HG02759 (cell line): Measurements from ENCODE around the gene MYO16.
"Not testable (repeated sequence)": the region's sequence is repeated elsewhere in the genome, so short reads cannot be mapped to it uniquely, and the experiment has no call there.

Source experiments
- ATAC-seq: cut with Tn5 transposase; IDR thresholded peaks from one replicate; pipeline ENCODE4 v1.9.1; 2021; ENCODE audit warnings: mild to moderate bottlenecking, moderate library complexity; ENCODE audit not compliant: unreplicated experiment

MYO16 gene

DNA sequence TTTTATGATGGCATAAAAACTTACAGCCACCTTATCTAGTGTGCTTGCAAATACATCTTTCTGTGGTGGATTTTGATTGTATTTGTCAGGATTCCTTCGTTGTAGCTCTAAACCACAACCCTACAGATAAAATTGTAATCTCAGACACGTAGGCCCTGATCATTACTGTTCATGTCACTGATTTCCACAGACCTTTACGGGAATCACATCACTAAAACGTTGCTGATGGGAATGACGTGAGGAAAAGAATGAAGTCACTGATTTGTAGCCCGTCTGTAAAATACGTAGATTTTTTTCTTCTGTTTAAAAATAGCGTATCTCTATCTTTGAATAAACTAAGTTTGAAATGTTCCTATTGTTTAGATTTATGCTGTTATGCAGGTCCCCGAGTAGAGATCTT, 399.2 kb downstream of the MYO16 start:
- ATAC-seq, result no peak

DNA sequence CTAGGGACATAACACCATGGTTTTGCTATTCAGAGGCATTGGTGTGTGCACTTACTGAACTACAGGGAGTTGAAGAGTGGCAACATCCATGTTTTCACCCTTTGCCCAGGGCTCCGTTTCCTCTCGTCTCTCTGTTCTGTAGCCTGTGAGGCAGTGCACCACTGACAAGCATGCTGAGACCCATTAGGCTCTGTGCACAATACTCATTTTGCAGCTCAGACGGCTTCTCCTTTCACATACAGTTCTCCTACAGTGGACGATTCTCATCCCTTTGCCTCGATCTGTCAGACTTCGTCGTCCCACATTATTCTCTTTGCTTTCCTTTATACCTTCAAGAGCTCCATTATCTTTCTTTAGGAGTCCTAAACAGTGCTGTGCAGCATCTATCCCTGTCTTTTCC, 403.7 kb downstream of the MYO16 start:
- ATAC-seq, result no peak

DNA sequence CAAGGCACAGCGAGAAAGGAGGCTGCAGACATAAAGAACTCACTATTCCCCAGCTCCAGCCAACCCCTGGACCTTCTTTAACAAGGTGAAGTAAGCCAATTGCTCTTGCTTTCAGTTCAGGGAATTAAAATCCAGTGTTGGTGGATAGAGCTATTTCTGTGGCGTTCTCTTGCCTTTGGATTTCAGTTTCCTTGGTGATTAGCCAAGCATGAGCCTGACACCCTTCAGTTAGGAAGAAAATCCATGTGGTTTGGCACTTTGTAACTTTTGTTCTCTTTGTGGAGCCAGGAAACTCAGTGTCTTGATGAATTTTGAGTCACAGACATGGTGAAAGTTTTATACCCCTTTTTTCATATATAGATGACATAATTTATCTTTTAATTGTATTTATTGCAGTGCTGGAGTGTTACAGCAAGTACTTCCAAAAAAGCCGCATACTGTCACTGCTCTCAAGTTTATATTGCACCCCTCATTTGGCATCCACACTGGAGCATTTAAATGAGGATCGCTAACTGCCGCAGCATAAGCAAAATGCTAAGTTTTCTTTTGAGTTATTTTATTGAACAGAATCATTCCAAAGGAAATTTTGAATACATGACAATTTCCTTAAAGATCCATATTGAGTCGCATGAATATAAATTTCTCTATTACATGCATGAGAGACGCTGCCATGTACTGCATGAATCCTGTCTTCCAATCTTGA, 406.8 kb downstream of the MYO16 start:
- ATAC-seq, result no peak

DNA sequence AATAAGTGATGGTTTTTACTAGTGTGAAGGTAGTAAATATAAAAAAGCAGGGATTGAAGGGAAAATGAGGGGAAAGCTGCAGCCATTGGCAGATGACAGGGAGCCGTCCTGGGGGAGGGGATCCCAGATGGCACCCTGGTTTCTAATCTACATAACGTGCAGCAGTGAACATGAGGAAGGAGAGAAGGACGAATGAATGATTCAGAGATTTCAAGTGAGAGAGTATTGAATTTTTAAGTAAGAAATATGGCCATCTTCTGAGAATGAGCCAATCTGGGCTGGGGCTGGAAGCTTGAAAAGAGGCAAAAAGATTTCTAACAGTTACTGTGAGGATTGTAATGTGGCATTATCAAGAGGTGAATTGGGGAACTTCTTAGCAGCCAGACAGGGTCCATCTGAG, 414.2 kb downstream of the MYO16 start:
- no peak for ATAC-seq

DNA sequence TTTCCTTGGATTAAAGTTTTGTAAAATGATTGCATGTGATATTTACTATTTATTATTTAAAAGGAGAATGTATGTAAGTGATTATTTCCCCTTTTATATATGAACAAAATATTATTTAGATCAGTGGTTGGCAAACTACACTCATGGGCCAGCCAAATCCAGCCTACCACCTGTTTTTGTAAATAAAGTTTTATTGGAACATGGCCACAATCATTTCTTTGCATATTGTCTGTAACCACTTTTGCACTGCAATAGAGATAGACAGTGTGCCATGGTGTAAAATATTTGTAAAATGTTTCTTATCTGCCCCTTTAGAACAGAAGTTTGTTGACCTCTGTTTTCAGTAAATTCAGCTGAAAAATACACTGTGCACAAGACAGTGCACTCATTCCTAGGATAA, 426.4 kb downstream of the MYO16 start:
- ATAC-seq, result no peak

DNA sequence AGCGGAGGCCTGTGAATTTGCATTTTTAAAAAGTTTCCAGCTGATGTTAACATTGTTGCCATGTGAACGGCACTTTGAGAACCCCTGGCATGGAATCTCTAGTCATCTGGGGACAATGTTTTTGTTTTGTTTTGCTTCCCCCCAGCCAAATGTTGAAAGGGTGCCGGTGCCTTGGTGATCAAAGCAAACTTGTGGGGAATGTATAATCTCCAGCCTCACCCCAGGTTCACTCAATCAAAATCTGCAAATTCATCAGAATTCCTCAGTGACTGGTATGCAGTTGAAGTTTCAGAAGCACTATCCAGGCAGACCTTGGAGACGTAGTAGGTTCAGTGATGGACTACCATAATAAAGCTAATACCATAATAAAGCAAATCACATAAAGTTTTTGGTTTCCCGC, 428.7 kb downstream of the MYO16 start:
- no peak for ATAC-seq

DNA sequence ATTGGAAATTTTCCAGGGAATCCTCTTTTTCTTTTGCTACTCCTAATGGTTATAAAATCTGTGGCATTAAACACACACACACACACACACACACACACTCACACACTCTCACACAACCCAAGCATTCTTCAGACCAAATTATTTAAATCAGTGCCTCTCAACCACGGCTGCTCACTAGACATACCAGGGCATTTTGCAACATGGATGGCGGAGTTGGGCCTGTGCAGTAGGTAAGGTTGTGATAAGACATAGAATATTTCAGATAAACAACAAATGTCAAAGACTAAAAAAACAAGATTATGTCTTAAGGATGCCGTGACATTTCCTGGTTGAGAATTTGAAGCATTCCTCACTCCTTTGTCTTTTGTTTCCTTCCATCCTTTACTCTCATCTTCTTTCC, 443.1 kb downstream of the MYO16 start:
- ATAC-seq, result no peak

DNA sequence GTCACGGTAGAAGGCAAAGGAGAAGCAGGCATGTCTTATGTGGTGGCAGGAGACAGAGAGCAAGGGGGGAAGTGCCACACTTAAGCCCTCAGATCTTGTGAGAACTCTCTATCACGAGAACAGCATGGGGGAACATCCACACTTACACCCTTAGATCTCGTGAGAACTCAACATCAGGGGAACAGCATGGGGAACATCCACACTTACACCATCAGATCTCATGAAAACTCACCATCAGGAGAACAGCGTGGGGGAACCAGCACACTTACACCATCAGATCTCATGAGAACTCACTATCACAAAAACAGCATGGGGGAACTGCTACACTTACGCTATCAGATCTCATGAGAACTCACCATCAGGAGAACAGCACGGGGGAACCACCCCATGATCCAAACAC, 445.0 kb downstream of the MYO16 start:
- ATAC-seq, result no peak

DNA sequence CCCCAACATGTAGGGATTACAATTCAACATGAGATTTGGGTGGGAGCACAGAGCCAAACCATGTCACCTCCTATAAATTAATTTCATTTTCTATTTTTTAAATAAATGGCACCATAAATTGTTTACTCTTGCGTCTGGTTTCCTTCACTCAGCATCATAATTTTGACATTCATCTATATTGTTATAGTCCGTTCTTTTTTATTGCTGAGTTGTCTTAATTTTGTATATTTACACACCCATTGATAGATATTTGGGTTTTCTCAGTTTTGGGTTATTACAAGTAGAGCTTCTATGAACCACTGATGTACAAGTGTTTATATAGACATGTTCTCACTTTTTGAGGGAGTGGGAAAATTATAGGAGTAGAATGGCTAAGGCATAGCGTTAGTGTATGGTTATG, 445.4 kb downstream of the MYO16 start:
- no peak for ATAC-seq

DNA sequence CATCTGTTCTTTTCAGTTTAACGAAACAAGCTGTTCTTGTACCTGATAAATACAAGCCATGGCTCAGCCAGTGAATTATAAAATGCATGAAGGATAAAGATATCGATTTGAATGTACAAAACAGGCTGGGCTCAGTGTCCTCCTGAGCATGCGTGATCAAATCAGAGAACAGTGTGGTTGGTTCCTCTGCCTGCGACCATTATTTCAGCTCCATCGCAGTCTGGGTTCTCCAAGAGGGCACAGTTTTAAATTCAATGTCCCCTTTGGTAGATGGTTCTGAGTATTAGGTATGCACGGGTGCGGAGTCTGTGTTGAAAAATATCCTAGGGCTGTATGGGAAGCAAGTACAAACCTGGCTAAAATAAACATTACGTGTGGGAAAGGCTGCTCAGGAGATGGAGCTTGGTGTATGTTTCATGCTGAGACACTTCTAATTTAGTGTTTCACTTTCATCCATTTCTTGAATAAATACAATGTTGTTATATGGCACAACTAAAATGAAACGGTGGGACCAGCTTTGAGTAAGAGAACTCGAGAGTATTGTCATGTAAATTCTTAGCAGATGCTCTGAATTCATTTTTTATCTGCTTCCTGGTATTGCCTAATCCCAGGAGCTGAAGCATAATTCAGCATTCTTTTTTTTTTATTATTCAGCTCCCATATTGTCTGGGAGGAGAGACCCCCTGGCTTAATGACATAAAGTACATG, 458.7 kb downstream of the MYO16 start:
- no peak for ATAC-seq

DNA sequence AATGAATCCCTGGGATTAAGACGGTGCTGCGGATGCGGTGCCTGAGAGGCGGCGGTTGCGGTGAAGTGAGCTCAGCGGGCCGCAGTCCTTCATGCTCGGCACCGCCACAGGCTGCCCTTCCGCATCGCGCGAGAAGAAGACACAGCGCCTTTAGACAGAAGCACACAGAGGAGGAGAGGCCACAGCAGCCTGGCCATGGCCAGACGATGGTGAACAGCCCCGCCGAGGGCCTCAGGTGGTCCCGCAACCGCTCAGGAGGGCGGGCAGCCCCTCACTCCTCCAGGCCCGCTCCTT, 459.2 kb downstream of the MYO16 start:
- ATAC-seq, result no peak

DNA sequence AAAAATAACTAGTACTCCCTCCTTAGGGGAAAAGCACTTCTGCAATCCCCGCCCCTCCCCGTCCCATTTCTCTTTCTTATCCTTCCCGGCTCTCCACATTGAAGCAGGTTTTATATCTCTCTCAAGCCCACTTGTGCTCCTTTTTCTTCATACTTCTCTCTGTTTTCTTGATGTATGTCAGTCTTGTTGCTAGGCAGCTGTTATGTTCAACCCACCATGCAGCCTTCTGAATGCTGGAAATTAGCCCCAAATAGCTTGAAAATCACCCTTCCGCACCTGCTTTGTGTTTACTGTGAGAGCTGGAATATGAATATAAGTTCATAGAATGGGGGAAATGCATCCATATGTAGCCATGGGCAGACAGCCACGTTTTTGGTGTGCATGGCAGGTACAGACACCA, 461.4 kb downstream of the MYO16 start:
- no peak for ATAC-seq

DNA sequence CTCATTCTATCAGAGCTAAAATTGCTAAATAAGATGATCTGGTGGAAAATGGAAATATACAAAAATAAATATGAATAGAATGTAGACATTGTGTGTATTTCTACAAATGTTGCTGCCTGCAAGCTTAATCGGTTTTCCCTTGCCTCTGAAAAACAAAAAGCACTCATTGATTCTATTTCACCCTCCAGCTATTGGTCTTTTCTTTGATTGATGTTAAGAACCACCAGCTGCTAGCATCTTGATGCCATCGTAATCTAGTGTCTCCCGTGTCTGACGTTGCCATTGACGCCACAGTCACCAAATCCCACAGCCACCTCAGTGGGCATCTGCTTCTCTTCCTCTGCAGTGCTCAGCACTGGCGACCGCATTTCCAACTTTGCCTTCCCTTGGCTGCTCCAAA, 461.8 kb downstream of the MYO16 start:
- no peak for ATAC-seq

DNA sequence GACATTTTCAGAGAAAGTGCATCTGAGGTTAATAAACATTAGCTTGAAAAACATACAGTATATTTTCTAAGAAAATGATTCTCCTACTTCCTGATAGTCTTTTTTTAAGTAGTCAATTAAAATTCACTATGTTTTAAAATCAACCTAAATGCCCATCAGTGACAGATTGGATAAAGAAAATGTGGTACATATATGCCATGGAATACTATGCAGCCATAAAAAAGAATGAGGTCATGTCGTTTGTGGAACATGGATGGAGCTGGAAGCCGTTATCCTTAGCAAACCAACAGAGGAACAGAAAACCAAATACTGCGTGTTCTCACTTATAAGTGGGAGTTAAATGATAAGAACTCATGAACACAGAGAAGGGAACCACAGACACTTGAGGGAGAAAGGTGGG, 462.8 kb downstream of the MYO16 start:
- ATAC-seq, result not testable (repeated sequence)

DNA sequence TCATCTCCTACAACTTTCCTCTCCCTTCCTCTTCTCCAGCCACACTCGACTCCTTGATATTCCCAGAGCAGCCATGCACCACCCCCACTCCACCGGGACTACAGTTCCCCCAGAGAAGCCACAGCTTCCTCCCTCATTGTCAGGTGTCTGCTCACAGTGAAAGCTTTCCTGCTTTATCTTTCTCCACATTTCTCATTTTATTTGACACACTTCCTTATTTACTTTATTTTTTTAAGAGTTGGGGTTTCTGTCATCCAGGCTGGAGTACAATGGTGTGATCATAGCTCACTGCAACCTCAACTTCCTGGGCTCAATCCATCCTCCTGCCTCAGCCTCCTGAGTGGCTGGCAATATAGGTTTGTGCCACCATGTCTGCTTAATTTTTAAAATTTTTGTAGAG, 464.6 kb downstream of the MYO16 start:
- ATAC-seq, result no peak

DNA sequence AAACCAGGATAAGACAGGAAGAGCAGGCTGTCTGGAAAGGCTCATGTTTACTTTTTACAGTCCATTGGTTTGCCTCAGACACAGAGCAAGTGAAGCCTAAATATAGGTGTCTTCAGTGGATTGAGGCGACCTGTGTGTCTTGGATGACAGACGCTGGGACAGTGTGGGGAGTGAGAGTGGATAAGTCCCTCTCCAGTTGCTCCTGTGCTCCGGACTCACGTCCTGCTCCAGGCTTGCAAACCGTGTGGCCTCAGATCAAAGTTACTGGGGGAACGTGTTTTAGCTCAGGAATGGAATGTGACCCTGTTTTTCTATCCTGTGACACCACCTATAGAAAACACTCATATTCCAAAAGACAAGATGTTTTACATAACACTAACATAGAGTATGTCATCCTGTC, 465.7 kb downstream of the MYO16 start:
- ATAC-seq, result no peak

DNA sequence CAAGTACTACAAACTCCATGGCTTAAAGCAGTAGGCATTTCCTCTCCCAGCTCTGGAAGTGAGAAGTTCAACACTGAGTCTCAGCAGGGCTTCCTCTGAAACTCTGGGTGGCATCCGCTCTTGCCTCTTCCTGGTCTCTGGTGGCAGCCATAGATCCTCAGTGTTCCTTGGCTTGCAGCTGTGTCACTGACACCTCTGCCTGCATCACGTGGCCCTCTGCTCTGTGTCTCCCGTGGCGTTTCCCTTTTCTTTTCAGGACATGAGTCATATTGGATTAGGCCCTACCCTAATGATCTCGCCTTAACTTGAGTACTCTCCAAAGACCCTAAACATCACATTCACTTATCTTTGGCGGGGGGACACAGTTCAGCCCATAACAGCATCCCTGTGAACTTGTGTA, 466.7 kb downstream of the MYO16 start:
- no peak for ATAC-seq

DNA sequence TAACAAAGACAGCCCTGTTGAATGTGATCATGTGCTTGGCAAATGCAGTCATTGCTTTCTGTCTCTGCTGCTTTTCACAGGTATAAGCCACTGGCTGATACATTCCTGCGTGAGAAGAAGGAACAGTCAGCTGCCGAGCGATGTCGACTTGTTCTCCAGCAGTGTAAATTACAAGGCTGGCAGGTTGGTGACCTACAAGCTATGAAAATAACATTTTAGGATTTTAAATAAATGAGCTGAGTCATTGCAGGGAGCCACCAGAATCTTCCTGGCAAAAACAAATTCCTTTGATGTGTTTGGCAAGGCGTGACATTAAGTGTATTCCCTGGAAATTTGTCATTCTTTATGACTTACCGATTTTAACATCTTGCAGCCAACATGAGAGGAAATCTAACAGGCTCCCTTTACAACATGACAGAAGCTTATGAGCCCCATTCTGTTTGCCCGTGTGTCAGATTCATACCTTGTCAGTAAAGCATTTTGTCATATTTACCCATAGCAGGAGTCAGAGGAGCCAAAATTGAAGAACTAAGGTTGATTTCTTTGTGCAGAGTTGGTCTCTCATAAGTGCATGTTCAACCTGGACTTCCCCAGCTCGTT, 471.4 kb downstream of the MYO16 start:
- ATAC-seq, result no peak

DNA sequence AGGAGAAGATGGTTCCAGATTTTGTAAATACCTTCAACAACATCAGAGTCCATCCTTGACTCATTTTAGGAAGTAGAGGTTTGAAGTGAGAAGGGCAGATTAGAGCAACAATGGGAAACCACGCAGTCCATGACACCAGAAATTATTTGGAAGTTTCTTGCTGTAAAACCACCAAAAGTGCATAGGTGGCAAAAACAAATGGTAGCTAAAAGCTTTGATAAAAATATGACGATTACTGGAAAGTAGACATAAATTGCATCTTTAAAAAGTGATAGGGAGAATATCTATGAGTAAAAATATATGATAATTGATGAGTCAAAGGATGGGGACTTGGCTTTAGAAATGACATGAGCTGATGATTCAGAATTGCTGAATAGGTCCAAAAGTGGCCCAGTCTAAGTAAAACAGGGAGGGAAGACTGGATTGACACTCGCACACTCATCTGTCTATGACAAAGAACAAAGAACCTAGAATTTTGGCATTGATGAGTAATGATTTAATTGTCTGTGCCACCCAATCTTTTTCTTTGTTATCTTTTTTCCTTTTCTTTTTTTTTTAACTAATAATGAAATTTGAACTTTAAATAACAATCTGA, 472.2 kb downstream of the MYO16 start:
- no peak for ATAC-seq

DNA sequence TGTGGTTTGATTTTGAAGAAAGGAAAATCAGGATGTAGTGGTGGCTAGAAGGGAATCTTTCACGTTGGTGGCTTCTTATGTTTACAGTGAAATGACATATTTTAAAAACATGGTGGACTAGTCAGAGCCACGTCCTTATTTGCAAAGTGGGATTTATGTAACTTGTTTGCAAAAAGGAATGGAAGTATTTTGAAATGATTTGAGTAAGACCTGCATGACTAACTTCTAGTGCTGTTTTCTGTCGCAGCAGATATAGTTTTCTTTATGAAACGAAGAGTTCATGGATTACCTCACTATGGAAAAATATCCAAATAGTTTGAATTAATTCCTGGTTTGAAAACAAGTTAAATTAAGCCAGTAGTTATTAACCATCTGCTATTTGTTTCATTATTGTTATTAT, 476.5 kb downstream of the MYO16 start:
- no peak for ATAC-seq

DNA sequence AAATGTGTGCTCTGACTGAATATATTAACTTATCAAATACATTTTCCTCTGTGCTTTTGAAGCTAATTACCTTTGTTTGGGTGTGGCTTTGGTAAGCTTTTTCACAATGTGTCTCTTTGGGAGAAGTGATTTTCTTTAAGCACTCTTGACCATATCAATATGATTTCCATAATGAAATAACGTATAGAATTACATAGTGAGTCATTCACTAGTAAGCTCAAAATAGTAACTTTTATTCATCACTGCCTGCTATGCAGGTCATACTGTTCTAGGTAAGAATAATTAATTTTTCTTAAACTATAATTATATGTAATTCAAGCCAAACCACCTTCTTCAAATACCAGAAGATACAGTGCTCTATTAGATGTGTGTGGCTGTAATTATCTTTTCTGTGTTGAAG, 480.7 kb downstream of the MYO16 start:
- no peak for ATAC-seq

DNA sequence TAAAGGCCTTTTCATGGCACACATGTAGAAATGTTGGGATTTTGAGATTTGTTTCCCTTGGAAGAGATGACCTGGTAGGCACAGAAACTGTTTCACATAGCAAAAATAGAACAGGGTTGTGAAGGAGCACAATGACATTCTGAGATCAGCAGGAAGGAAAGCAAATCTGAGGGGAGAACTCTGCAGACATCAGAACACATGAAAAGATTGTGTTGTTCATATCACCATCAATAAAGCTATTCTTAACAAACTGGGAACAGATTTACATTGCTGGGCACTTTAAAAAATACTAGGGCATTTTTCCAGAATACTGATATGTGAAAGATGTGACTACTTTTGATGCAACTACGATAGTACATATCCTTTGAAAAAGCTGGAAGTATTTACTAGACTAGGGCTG, 481.7 kb downstream of the MYO16 start:
- no peak for ATAC-seq
